Adrenal gland (tissue), 5 donors: Measurements from ENCODE around the gene DTX1.

ENCODE experiments used
- POLR2A ChIP-seq, 2 donors: fragments of 450-650 bp; IDR thresholded peaks; one replicate each; pipeline ENCODE4 v1.6.1; 2017; ENCODE audit warnings: antibody characterized with exemption in 2 of 2, mild to moderate bottlenecking in 2 of 2, moderate library complexity in 1 of 2
- TF ChIP-seq, protein P1 (sequence below), 6 experiments: fragments of 450-650 bp in 4 of 6; fragments of 200-600 bp in 2 of 6; sonication (generic) in 1 of 6; IDR thresholded peaks; 1 replicate in 5 of 6; 2 replicates in 1 of 6; pipeline versions ENCODE4 v1.5.1 to v1.8.0; 2016 to 2021; ENCODE audit warnings: antibody characterized with exemption in 6 of 6, mild to moderate bottlenecking in 2 of 6, moderate library complexity in 1 of 6
- donor health status: DM: no; HTN: no; CAD: no.

DNA sequence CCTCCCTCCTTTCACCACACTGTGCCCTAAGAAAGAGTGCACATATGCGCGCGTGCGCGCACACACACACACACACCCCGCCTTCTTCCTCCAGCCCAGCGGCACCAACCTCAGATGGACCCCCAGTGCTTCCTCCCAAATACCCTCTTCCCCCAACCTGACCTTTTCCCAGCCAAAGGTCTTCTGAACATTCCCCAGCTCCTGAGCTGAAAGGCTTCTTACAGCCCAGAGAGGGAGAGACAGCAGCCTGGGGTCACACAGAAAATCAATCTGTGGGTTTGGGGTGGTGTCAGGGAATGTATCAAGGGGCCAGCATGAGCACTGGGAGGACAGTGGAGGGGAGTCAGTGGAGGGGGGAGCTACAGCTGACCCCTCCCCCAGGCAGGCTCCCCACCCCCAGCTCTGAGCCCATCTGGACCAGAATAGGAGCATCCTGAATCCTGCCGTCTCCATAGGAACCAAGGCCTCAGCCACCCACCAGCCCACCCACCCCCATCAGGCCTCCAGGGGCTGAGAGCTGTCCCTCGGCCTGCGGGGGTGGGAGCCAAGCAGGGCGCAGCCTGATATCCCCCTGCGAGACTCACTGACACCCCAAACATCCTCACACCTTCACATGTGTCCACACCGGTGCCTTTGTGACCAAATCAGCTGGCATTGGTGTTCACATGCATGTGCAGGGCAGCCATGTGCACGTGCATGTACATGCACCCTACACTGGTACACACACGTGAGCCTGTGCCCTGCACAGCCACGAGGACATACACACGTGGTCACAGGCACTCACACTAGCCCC is 73.3 kb downstream of the DTX1 start:
- TF ChIP-seq, protein P1, sequence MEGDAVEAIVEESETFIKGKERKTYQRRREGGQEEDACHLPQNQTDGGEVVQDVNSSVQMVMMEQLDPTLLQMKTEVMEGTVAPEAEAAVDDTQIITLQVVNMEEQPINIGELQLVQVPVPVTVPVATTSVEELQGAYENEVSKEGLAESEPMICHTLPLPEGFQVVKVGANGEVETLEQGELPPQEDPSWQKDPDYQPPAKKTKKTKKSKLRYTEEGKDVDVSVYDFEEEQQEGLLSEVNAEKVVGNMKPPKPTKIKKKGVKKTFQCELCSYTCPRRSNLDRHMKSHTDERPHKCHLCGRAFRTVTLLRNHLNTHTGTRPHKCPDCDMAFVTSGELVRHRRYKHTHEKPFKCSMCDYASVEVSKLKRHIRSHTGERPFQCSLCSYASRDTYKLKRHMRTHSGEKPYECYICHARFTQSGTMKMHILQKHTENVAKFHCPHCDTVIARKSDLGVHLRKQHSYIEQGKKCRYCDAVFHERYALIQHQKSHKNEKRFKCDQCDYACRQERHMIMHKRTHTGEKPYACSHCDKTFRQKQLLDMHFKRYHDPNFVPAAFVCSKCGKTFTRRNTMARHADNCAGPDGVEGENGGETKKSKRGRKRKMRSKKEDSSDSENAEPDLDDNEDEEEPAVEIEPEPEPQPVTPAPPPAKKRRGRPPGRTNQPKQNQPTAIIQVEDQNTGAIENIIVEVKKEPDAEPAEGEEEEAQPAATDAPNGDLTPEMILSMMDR (IDR thresholded peaks at IDR 0.05), result no peak
- TF ChIP-seq POLR2A (IDR thresholded peaks at IDR 0.05), result no peak
